CD4-positive, alpha-beta T cell treated with Interleukin-6 for 4 hours (primary cell): ENCODE data around the gene EEF1G.
"Not testable (repeated sequence)": the region's sequence is repeated elsewhere in the genome, so short reads cannot be mapped to it uniquely, and the experiment has no call there.

Source experiments
- DNase-seq: peaks from one replicate; pipeline ENCODE4 v3.0.0-alpha.2; 2020; ENCODE audit warnings: mixed read lengths

The EEF1G gene, protein sequence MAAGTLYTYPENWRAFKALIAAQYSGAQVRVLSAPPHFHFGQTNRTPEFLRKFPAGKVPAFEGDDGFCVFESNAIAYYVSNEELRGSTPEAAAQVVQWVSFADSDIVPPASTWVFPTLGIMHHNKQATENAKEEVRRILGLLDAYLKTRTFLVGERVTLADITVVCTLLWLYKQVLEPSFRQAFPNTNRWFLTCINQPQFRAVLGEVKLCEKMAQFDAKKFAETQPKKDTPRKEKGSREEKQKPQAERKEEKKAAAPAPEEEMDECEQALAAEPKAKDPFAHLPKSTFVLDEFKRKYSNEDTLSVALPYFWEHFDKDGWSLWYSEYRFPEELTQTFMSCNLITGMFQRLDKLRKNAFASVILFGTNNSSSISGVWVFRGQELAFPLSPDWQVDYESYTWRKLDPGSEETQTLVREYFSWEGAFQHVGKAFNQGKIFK

DNA sequence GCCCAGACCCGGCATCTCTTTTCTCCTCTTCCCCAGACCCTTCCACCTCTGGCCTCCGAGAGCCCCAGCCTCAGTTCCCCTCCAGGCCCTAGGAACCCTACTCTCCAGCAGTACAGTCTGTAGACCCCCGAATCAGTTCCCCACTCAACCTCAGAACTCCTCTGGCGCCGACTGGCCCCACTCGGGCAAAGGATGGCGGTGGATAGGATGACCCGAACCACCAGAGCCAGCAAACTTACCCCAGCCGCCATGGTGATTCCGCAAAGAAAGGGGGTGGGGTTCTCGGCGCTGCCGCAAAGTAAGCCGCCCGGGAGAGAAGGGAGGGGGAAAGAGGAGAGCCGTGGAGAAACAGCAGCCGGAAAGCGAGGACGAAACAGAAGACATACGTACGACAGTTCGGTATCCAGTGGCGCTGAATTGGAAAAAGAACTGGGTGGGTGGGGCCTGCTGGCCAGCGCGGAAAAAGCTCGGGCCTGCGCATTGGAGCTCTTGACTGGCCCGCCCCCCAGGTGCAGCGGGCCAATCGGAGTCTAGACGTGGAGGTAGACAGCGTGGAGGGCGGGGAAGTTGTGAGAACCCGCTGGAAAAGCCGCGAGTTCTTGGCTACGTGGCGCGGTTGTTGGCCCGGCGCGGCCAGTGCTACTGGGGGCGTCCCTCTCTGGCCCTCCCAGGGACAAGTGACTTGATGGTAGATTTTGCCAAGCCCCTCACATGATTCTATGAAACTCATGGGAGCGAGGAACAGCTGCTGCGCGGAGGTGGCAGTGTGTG lies at the start of gene EEF1G:
EEF1G (minus strand) TSS at position 300 of the 771 bp plus-strand sequence; CDS start at position 251, 49 bp downstream.
- DNase-seq: peak; percentile 98

DNA sequence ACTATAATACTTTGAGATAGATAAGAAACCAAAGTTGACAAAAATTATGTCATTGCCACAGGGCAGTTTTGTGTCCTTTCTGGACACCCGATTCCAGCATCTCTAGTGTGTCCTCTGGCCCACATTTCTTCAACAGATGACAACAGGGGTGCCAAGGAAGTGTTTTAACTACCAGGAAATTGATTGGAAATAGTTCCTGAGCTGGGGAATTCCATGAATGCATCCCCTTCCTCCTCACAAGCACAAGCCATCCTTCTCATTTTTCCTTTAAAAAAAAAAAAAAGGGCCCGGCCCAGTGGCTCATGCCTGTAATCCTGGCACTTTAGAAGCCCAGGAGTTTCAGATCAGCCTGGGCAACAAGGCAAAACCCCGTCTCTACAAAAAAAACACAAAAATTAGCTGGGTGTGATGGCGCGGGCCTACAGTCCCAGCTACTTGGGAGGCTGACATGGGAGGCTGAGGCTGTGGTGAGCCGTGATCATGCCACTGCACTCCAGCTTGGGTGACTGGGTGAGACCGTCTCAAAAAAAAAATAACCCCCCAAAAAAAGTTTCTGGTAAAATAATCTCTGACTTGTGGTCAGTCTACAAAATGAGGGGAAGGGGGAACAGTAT lies 48.9 kb upstream of the EEF1G start:
- no peak for DNase-seq

DNA sequence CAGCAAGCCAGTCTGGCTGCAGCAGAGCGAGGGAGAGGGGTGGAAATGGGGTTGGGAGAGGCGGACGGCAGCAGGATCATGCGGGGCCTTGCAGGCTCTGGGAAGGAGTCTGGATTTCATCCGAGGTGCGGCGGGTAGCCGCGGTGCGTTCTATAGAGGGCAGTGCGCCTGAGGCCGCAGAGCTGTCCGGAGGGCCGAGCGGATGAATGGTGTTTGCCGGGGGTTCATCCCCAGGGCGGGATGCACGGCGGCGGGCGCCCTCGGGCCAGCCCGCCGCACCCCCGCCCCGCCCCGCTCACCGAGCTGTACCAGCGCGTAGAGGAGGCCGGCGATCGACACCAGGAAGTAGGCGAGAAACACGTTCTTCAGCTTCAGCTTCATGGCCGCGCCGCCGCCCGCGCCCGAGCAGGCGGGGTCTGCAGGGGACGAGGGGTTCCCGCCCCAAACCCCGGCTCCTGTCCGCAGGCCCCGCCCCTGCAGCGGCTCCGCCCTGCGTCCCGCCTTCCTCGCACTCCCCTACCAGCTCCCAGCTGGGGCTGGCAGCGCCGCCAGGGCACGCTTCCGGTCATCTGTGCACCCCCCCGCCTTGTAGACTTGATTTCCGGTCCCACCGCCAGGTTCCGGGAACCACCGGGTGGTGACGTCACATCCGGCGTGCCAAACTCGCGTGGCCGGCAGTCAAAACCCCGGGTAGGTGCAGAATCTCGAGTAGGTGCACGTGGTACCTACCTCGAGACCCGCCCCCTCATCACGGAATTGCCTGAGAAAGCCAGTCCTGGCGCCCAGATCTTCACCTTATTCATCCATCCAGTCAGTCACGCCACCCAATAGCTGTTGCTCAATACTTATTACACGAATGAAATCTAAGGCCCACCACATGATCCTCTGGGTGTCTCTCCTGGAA lies 48.1 kb upstream of the EEF1G start, which contains the start of gene B3GAT3:
B3GAT3 (minus strand) TSS at position 420 of the 904 bp plus-strand sequence; CDS start at position 381, 39 bp downstream.
- DNase-seq: peak; percentile 97

DNA sequence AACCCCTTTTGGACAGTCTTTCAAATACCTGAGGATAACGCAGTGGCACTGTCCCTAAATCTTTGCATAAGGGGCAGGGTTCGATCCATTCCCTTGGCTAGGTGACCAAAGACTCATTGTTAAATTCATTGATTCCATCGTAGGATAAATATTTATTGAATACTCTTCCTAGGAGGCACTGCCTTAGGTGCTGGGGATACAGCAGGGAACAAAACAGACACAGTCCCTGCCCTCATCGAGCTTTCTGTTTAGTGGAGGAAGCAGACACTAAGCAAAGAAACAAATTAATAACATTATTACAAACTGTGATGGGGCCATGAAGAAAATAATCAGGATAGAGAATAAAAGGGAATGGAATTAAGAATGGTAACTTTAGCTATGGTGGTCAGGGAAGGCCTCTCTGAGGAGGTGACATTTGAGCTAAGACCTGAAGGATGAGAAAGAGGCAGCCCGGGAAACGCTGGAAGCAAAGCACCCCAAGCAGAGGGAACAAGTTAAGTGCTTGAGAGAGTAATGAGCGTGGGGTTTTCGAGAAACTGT lies 47.4 kb upstream of the EEF1G start:
- no peak for DNase-seq

DNA sequence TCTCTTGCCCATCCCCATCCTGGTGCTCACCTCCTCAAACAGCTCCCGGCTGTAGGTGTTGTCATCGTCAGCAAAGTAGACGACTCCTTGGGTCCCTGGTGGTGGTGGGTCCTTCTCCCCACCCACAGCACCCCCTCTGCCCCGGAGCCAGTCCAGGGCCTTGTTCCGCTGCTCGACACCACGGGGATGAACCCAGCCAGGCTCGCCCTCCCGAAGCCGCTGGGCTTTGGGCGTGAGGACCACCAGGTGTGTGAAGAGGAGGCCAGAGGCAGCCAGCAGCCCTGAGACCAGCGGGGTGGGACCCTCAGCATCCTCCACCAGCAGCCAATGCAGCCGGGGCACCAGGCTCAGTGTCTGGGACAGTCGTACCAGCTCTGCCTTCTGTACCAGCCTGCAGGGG lies 43.3 kb upstream of the EEF1G start:
- DNase-seq: not testable (repeated sequence)

DNA sequence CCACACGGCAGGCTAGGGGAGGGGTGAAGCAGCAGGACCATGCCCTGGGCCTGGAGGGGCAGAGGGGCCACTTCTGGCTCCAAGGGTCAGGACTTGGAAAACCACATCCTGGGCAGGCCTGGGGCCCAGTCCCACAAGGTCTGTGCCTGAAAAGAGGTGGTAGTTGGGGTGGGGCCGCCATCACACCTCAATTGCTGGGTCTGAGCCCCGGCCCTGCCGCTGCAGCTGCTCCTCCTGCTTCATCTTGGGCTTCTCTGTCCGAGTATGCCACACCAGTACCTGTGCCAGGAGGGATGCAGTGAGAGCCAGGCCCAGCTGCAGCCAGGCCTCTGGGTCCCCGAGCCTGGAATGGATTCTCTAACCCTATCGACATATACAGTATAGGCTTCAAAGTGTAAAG lies 41.8 kb upstream of the EEF1G start:
- DNase-seq: no peak

DNA sequence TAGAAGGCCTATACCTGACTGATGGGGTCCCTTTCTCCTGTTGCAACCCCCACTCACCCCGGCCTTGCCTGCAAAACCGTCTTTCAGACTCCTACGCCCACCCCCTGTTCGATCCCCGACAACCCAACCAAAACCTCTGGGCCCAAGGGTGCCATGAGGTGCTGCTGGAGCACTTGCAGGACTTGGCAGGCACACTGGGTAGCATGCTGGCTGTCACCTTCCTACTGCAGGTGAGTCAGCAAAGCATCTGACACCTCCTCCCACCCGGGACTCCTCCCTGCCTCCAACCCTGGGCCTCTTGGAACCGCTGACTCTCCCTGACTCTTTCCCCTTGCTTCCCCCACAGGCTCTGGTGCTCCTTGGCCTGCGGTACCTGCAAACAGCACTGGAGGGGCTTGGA lies 40.6 kb upstream of the EEF1G start:
- peak; percentile 47 for DNase-seq

DNA sequence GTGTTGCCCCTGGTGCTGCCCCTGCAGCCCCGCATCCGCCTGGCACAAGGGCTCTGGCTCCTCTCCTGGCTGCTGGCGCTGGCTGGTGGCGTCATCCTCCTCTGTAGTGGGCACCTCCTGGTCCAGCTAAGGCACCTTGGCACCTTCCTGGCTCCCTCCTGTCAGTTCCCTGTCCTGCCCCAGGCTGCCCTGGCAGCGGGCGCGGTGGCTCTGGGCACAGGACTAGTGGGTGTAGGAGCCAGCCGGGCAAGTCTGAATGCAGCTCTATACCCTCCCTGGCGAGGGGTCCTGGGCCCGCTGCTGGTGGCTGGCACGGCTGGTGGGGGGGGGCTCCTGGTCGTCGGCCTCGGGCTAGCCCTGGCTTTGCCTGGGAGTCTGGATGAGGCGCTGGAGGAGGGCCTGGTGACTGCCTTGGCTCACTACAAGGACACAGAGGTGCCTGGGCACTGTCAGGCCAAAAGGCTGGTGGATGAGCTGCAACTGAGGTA lies 39.6 kb upstream of the EEF1G start:
- DNase-seq: no peak

DNA sequence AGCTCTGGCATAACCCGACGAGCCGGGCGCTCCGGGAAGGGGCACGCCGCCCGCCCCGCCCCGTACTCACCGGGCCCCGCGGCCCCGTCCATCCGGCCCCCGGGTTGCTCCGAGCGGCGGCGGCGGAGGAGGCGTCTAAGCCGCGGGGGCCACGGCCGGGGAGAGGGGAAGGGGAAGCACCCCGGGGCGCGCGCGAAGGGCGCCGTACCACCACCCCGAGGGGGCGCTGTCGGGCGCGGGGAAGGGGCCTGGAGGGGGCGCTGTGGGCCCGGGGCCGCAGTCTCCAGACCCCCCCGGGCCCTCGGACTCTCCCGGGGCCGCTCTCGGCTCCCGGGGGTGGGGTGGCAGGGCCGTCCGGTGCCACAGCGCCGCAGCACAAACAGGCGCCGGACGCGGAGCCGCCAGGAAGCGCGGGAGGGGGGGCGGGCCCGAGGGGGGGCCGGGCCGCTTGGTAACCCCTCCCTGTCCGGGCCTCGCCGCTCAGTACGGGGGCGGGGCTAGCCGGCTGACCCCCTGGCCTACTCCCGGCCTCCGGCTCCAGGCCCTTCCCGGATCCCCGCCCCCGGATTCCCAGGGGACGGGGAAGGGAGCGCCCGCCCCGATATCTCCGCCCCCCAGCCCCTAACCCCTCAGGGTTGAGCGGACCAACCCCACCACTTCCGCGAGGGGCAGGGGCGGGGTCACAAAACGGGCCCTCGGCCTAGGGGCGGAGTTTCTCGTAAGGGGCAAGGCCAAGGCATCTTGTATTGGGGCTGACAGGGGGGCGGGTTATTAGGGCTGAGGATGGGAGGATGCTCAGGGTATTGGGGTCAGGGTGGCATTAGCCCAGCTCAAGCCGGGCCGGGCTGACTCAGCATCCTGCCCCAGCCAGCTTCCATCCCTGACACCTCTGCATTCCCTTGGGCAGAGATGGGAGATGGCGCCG lies 38.9 kb upstream of the EEF1G start, which contains the start of the genes EML3 and ROM1:
EML3 (minus strand) TSS at position 410 of the 925 bp plus-strand sequence; CDS start at position 92, 318 bp downstream.
ROM1 (plus strand) TSS at position 892 of the 925 bp plus-strand sequence; CDS start at position 917, 25 bp downstream.
- peak; percentile 95 for DNase-seq

DNA sequence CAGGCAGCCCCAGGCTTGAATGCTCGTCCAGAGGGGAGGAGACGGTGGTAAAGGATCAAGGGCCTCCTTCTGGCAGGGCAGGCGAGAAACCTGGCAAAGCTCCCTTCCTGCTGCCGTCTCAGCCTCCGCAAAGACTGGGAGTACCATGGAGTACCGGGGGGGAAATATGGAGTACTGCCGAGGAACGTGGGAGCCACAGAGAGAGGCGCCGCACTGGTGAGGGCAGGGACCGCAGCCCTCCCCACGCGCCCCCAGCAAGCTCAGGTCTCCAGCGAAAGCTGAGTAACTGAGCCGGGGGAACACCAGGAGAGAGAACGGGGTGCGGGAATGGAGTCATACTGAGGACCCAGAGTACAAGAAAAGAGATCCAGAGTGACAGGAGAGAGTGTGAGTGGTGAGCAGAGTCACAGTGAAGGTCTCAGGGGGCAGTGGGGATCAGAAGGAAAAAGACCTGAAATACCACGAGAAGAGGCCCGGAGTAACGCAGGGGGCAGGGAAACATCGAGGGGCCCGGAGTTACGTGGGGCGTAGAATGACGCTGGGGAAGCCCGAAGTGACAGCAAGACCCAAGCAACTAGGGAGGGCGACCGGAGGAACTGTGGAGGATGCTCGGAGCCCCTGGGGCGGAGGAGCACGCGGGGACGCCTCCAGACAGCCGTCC lies 38.1 kb upstream of the EEF1G start:
- DNase-seq: peak; percentile 46

DNA sequence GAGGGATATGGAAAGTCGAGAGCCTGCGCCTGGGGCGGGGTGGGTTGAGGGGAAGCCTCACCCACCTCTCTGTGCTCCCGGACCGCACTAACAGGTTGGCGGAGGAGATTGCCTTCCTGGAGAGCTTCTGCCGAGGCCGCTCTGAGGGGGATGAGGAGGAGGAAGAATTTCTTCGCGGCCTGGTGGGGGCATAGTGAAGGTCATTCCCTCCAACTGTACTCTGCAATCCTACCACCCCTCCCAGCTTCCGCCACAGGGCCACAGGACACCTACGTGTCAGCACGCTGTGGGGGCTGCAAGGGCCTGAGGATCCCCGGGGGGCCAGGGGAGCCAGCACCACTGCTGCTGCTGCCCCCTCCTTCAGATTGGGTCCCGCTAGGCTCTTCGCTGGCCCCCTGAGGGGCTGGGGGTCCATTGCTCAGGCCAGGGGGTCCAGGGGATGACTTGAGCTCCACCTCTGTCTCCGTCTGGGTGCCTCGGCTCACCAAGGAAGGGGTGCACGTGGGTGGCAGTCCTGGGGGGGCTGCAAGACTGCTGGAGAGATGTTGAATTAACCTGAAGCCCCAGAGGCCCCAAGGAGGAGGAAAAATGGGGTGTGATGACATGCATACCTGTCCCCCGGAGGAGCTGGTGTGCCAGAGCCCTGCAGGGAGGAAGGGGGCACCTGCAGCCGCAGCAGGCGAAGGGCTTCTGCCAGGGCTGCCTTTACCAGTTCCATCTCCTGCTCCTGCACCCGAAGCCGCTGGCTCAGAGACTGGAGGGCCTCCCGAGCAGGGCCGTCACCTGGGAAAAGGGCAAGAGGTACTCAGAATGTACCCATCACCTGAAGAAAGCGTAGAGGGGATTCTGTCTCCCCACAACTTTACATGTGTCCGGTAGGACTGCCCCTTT lies 37.4 kb upstream of the EEF1G start:
- no peak for DNase-seq

DNA sequence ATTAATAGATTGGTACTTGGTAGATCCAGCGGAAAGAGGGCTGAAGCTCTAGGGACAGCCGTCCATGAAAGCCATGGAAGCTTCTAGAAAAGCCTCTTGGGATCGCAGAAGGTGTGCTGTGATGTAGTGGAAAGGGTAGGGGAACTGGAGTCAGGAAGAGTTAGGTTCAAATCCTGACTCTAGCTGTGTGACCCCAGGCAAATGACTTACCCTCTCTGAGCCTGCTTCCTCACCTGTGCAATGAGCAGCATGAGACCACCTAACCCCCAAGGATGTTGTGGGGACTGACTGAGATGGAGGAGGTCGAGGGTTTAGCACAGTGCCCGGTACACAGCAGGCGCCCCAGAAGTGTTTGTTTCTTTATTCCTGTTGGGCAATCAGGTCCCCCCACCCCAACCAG lies 36.7 kb upstream of the EEF1G start:
- no peak for DNase-seq

DNA sequence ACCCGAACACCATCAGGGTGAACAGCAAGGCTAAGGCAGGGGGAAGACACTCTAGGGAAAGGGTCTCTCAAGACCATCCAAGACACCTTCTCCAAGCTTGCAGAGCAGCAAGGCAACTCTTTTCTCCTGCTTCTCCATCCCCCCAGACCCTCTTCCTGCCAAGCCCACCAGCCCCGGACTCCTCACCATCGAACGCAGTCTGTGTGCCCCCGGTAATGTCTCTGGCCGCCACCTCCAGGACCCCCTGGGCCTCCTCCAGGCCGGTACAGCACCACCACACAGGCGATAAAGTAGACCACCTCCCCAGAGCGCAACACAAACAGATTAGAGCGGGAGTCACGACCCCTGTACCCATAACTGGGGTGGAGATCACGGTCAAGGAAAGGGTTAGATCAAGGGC lies 35.1 kb upstream of the EEF1G start:
- no peak for DNase-seq

DNA sequence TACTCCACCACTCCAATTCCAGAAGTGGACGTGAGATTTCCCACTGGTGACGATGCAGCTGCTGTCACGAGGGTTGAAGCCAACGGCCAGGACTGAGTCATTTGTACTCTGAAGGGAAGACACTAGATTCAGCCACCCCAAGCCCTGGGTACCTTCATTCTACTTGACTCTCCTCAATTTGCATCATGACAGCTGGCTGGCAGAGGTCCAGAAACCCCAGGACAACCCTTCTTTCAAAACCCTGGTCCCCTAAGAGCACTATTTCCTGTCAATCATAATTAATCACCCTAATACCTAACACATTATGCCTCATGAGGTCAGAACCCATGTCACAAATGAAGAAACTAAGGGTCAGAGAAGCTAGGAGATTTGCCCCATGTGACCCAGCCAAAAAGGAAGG lies 34.0 kb upstream of the EEF1G start:
- DNase-seq: no peak

DNA sequence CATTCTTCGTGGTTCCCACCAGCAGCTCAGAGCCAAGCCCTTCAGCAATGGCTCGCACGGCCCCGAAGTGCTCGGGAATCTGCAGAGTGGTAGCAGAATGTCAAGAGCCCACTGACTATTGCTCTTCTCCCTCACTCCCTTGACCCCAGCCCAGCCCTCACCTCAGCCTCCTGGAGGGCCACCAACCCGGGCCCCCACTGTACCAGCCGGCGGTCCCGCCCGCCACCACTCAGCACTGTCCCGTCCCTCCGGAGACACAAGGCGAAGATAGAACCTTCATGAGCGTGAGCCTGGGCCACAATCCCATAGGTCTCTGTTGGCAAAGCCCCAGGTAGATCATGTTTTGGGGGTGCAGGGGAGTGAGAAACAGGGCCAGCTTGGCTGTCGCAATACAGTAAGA lies 32.2 kb upstream of the EEF1G start:
- DNase-seq: no peak

DNA sequence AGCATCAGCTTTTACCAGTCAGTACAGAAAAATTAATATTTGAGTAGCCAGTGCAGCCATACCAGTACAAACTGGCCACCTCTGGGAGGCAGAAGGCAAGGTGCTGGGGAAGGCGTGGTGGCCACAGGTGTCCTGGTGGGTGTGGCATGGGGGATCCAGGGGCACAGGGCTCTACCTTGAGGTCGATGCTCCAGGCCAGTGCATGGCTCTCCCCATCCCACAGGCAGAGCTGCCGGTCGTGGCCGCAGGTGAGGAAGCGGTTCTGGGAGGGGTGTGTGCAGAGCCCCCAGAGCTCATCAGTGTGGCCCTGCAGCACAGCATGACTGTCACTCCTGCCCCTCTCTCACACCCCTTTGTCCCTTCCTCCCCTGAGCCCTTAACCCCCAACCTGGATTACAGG lies 31.8 kb upstream of the EEF1G start:
- DNase-seq: no peak

DNA sequence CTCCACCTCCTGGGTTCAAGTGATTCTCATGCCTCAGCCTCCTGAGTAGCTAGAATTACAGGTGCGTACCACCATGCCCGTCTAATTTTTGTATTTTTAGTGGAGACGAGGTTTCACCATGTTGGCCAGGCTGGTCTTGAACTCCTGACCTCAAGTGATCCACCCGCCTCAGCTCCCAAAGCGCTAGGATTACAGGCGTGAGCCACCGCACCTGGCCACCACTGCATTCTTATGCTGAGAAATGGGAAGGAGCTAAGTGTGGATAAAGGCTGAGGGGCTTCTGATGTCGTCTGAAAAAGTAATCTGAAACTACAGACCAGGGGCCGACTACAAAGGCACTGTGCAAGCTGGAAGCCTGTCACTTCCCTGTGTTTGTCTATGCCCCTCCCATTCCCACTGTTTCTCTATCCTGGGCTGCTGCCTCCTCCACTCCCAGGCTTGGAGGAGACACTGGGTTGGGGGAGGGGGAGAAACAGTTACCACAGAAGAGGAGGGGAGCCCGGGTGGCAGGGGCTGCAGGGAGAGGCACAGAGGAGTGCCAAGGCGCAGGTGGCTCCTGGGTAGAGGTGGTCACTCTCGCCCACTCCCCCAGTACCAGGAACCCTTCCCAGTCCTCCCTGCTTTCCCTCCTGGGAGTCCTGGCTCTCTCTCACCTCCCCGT lies 30.9 kb upstream of the EEF1G start:
- no peak for DNase-seq

DNA sequence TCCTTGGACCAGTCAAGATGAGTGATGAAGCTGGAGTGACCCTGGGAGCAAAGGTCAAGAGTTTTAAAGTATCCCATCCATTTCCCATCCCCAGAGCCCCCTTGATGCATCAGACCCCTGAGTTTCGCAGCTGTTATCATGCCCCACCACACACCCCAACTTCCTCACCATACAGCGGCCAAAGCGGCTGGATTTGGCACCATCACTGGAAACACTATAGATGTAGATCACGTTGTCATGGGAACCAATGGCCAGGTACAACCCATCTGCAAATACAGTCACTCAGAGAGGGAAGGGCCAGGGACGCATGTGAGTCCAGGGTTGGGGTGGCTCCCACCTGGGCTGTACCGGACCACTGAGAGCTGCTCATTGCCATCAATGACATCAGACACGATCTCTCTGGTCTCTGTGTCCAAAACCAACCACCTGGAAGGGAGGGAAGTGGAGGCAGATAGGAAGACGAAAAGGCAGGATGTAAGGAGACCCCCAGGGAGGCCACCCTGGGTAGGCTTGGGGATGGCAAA lies 30.1 kb upstream of the EEF1G start:
- DNase-seq: no peak
